ENCODE results near the gene NMNAT2. TPM values are rescaled to one million over a fixed set of nuclear protein-coding genes. Genes with fewer than 3 reads are reported as not detected.

Gene NMNAT2
- total and polyA plus RNA-seq, 8 donors: 0.42 to 4.9 (median 1.8) TPM

GRCh38 chr1:183239793-183240525 is 178.2 kb downstream of the NMNAT2 start:
- ATAC-seq: no peak
- FAIRE-seq: no peak
- no peaks in the 10 kb centered on the region for H3K36me3 ChIP-seq
- no peak overlapping the region for H3K27ac ChIP-seq
- no peaks in the 10 kb centered on the region for H3K9me3 ChIP-seq
- whole genome bisulfite sequencing, 2 donors: 56 to 68% methylated on average over 8 of the region's 8 CpGs
- H3K4me3 ChIP-seq: no peak overlapping the region
- H3K27me3 ChIP-seq: no peaks in the 10 kb centered on the region
- DNase-seq: no peak
- no peaks in the 10 kb centered on the region for H3K4me1 ChIP-seq
- intact Hi-C loops (cut with DNase I): no loop called here
- no peak for TF ChIP-seq CTCF (IDR thresholded peaks at IDR 0.05)

DNA sequence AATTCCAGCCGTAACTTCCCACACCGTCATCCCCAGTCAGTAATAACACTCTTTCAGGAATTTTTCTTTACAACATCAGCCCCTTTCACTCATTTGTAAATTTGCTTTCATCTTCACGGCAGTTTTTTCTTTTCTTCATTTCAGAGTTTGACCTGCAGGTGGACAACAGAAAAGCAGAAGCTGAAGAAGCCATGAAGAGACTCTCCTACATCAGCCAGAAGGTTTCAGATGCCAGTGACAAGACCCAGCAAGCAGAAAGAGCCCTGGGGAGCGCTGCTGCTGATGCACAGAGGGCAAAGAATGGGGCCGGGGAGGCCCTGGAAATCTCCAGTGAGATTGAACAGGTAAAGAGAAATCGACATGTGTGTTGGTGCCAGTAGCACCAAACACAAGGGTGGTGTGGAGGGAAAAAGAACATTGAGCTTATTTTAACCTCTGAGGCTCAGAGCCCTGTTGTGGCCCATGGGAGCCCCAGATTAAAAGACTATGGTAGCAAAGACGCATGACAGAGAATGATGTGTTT is 178.9 kb downstream of the NMNAT2 start:
- Histone ChIP-seq H3K27ac (no peak overlapping the region), H3K4me1 (no peaks in the 10 kb centered on the region), H3K4me3 (no peak overlapping the region), H3K27me3 (no peaks in the 10 kb centered on the region), H3K9me3 (no peaks in the 10 kb centered on the region), H3K36me3 (no peaks in the 10 kb centered on the region)
- intact Hi-C loops (cut with DNase I): no loop called here
- FAIRE-seq: no peak
- no peak for TF ChIP-seq CTCF (IDR thresholded peaks at IDR 0.05)
- DNase-seq: no peak
- no peak for ATAC-seq
- 82 to 88% methylated on average over 7 of the region's 7 CpGs for WGBS, 2 donors

GRCh38 chr1:183238071-183238470 is 180.1 kb downstream of the NMNAT2 start:
- FAIRE-seq: no peak

GRCh38 chr1:183237046-183237445 is 181.1 kb downstream of the NMNAT2 start:
- Histone ChIP-seq H3K9me3 (no peaks in the 10 kb centered on the region), H3K4me1 (no peaks in the 10 kb centered on the region), H3K27me3 (no peaks in the 10 kb centered on the region), H3K27ac (no peak overlapping the region), H3K36me3 (no peaks in the 10 kb centered on the region), H3K4me3 (no peak overlapping the region)
- no peak for ATAC-seq
- FAIRE-seq: no peak
- no peak for TF ChIP-seq CTCF (IDR thresholded peaks at IDR 0.05)
- DNase-seq: no peak
- 96 to 98% methylated on average over 2 of the region's 2 CpGs for WGBS, 2 donors
- intact Hi-C loops (cut with DNase I): no loop called here

More at GRCh38 chr1:183238071-183238470, 180.1 kb downstream of the NMNAT2 start:
- H3K4me1 ChIP-seq: no peaks in the 10 kb centered on the region
- no peaks in the 10 kb centered on the region for H3K27me3 ChIP-seq
- DNase-seq: no peak
- TF ChIP-seq CTCF (IDR thresholded peaks at IDR 0.05): no peak
- no peaks in the 10 kb centered on the region for H3K36me3 ChIP-seq
- no peak for ATAC-seq
- H3K4me3 ChIP-seq: no peak overlapping the region
- H3K27ac ChIP-seq: no peak overlapping the region
- WGBS, 2 donors: 84 to 89% methylated on average over 2 of the region's 2 CpGs
- H3K9me3 ChIP-seq: no peaks in the 10 kb centered on the region
- intact Hi-C loops (cut with DNase I): no loop called here

DNA sequence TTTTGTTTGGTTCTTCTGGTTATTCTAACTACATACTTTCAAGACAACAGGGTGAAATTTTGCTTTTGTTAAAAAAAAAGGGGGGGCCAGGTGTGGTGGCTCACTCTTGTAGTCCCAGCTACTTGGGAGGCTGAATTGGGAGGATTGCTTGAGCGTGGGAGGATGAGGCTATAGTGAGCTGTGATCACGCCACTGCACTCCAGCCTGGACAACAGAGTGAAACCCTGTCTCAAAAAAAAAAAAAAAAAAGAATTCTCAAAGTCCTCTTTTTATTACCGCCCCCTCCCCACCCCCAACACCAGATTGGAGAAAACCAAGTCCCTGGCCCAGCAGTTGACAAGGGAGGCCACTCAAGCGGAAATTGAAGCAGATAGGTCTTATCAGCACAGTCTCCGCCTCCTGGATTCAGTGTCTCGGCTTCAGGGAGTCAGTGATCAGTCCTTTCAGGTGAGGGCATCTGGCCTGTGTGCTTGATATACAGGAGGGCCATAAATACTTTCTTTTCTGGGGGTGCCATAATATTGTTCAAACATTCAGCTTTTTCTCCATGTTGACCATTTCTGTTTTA is 181.9 kb downstream of the NMNAT2 start:
- H3K27ac ChIP-seq: no peak overlapping the region
- intact Hi-C loops (cut with DNase I): no loop called here
- no peak overlapping the region for H3K4me3 ChIP-seq
- no peaks in the 10 kb centered on the region for H3K36me3 ChIP-seq
- no peaks in the 10 kb centered on the region for H3K4me1 ChIP-seq
- H3K9me3 ChIP-seq: no peaks in the 10 kb centered on the region
- no peaks in the 10 kb centered on the region for H3K27me3 ChIP-seq
- FAIRE-seq (no peak), ATAC-seq (no peak), DNase-seq (no peak)
- no peak for TF ChIP-seq CTCF (IDR thresholded peaks at IDR 0.05)
- WGBS, 2 donors: 68 to 72% methylated on average over 6 of the region's 6 CpGs

All from pancreas (tissue), 10 donors.